HepG2 (cell line): ENCODE data around the gene HTR7. TPM values are rescaled to one million over a fixed set of nuclear protein-coding genes. Genes with fewer than 3 reads are reported as not detected.

Experiments
- AHR ChIP-seq: IDR thresholded peaks from 2 replicates; pipeline ENCODE4 v1.6.1; 2018; ENCODE audit warnings: missing genetic modification reagents, missing compliant biosample characterization
- BHLHE40 ChIP-seq: IDR thresholded peaks from 2 replicates; pipeline ENCODE4 v1.6.1; 2011; ENCODE audit warnings: low read length, improper control_type of control experiment
- ESRRA ChIP-seq: sonication (generic); formaldehyde crosslinking; IDR thresholded peaks from 2 replicates; pipeline ENCODE4 v1.5.1; 2020; ENCODE audit warnings: mild to moderate bottlenecking, low read depth, missing genetic modification reagents
- FIP1L1 ChIP-seq: fragments of 200-400 bp; formaldehyde crosslinking; IDR thresholded peaks from 2 replicates; pipeline ENCODE4 v1.6.1; 2018; ENCODE audit warnings: low read depth, mild to moderate bottlenecking, low read length, moderate library complexity, borderline replicate concordance; ENCODE audit not compliant: insufficient read depth
- FLYWCH1 ChIP-seq: sonication (generic); formaldehyde crosslinking; IDR thresholded peaks from 2 replicates; pipeline ENCODE4 v1.8.1; 2023; ENCODE audit warnings: mild to moderate bottlenecking, missing genetic modification reagents
- GMEB2 ChIP-seq: IDR thresholded peaks from 2 replicates; pipeline ENCODE4 v1.6.1; 2016; ENCODE audit warnings: missing biosample characterization, missing genetic modification reagents, low read depth
- KDM1A ChIP-seq: IDR thresholded peaks from 2 replicates; pipeline ENCODE4 v1.6.1; 2016; ENCODE audit warnings: missing compliant biosample characterization
- MTF2 ChIP-seq: sonication (generic); formaldehyde crosslinking; IDR thresholded peaks from 2 replicates; pipeline ENCODE4 v1.5.0; 2020; ENCODE audit warnings: missing genetic modification reagents, borderline replicate concordance
- PBX3 ChIP-seq: sonication (generic); formaldehyde crosslinking; IDR thresholded peaks from 2 replicates; pipeline ENCODE4 v1.8.1; 2023; ENCODE audit warnings: missing genetic modification reagents, inconsistent platforms, borderline replicate concordance
- SMARCE1 ChIP-seq: fragments of 450-650 bp; IDR thresholded peaks from 2 replicates; pipeline ENCODE4 v1.6.1; 2017; ENCODE audit warnings: borderline replicate concordance
- SP140L ChIP-seq: sonication (generic); formaldehyde crosslinking; IDR thresholded peaks from 2 replicates; pipeline ENCODE4 v1.4.0; 2020; ENCODE audit warnings: missing genetic modification reagents, borderline replicate concordance
- SYNCRIP ChIP-seq: fragments of 200-400 bp; formaldehyde crosslinking; IDR thresholded peaks from 2 replicates; pipeline ENCODE4 v1.6.1; 2018; ENCODE audit warnings: mild to moderate bottlenecking, low read depth, low read length; ENCODE audit not compliant: insufficient read depth
- TBX2 ChIP-seq: sonication (generic); formaldehyde crosslinking; IDR thresholded peaks from 2 replicates; pipeline ENCODE4 v1.5.0; 2020; ENCODE audit warnings: missing genetic modification reagents, mild to moderate bottlenecking, borderline replicate concordance
- ZNF512 ChIP-seq: sonication (generic); formaldehyde crosslinking; IDR thresholded peaks from 2 replicates; pipeline ENCODE4 v1.4.0; 2020; ENCODE audit warnings: mild to moderate bottlenecking, missing genetic modification reagents
- ZNF546 ChIP-seq: sonication (generic); formaldehyde crosslinking; conservative IDR thresholded peaks from 2 replicates; pipeline ENCODE4 v1.8.1; 2023; ENCODE audit warnings: mild to moderate bottlenecking, missing genetic modification reagents
- ZNF644 ChIP-seq: IDR thresholded peaks from 2 replicates; pipeline ENCODE4 v1.6.1; 2016; ENCODE audit warnings: low read depth
- ZNF646 ChIP-seq: sonication (generic); formaldehyde crosslinking; IDR thresholded peaks from 2 replicates; pipeline ENCODE4 v1.9.0; 2021; ENCODE audit warnings: mild to moderate bottlenecking, missing genetic modification reagents
- polyA plus RNA-seq, 8 experiments: library from polyadenylated mRNA; depleted of rRNA in 3 of 8; stranded (reverse) in 7 of 8; unstranded in 1 of 8; fragments of >200 nt; fragmentation: Illumina TruSeq in 4 of 8; extraction: Trizol in 4 of 8; gene quantifications; 2 replicates each; pipeline versions ENCODE4 v1.2.1 to v1.2.3, GENCODE V29; 2011 to 2016; ENCODE audit warnings: low read depth in 4 of 8, missing spikeins in 1 of 8, mixed read lengths in 1 of 8; ENCODE audit not compliant: insufficient read depth in 1 of 8
- total RNA-seq, 5 experiments: library from RNA; depleted of rRNA; stranded (reverse); fragments of >200 nt; fragmentation: Illumina TruSeq; extraction: Trizol; gene quantifications; 2 replicates each; pipeline ENCODE4 v1.2.3, GENCODE V29; 2016; ENCODE audit warnings: low read depth in 1 of 5
- TF ChIP-seq, protein P1 (sequence below): IDR thresholded peaks from 2 replicates; pipeline ENCODE4 v1.6.1; 2016; ENCODE audit warnings: control low read depth

The HTR7 gene
- total and polyA plus RNA-seq, 2 of the 13 experiments (the other 11 are each of a cell fraction or from before 2014, with no cell fraction given), result 0.04 TPM; not detected in 1

- no peak for TF ChIP-seq PBX3 (CRISPR knock-in tag)
- TF ChIP-seq SMARCE1, result no peak
- TF ChIP-seq ZNF512, result no peak
- TF ChIP-seq FIP1L1, result no peak
- TF ChIP-seq ZNF644 (CRISPR knock-in tag), result peak; percentile 81
- 0 out of 2 replicates have a peak, but pooled peaks have one; percentile 75 for TF ChIP-seq MTF2
- TF ChIP-seq ZNF546 (CRISPR knock-in tag), result no peak
- TF ChIP-seq ESRRA (CRISPR knock-in tag), result no peak
- TF ChIP-seq, protein P1, sequence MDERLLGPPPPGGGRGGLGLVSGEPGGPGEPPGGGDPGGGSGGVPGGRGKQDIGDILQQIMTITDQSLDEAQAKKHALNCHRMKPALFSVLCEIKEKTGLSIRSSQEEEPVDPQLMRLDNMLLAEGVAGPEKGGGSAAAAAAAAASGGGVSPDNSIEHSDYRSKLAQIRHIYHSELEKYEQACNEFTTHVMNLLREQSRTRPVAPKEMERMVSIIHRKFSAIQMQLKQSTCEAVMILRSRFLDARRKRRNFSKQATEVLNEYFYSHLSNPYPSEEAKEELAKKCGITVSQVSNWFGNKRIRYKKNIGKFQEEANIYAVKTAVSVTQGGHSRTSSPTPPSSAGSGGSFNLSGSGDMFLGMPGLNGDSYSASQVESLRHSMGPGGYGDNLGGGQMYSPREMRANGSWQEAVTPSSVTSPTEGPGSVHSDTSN, result no peak
- no peak for TF ChIP-seq KDM1A (CRISPR knock-in tag)
- TF ChIP-seq SYNCRIP, result no peak
- TF ChIP-seq AHR (CRISPR knock-in tag), result no peak
- TF ChIP-seq FLYWCH1, result no peak
- peak; percentile 69; the same call in 1 of the 2 replicates for TF ChIP-seq SP140L
- no peak for TF ChIP-seq GMEB2
- no peak for TF ChIP-seq BHLHE40
- TF ChIP-seq ZNF646 (CRISPR knock-in tag), result no peak
- no peak for TF ChIP-seq TBX2 (CRISPR knock-in tag)
Measured at GRCh38 chr10:90871279-90871765, 13.5 kb upstream of the HTR7 start (continued).
